HL-60/S4 treated with phorbol 12-myristate 13-acetate at 8.2 ng/mL for 4 days and 3 days (cell line): ENCODE measurements around the gene KRTAP17-1.

Experiments used
- in situ Hi-C: fragments of 300-500 bp; cut with MboI; formaldehyde crosslinking; loops from 2 replicates; pipeline ENCODE4 v1.15.0; 2022; ENCODE audit warnings: low sequenced_read_pairs

The KRTAP17-1 gene

GRCh38 chr17:41333098-41333497, 17.6 kb upstream of the KRTAP17-1 start:
- in situ Hi-C loops: no loop called here

DNA sequence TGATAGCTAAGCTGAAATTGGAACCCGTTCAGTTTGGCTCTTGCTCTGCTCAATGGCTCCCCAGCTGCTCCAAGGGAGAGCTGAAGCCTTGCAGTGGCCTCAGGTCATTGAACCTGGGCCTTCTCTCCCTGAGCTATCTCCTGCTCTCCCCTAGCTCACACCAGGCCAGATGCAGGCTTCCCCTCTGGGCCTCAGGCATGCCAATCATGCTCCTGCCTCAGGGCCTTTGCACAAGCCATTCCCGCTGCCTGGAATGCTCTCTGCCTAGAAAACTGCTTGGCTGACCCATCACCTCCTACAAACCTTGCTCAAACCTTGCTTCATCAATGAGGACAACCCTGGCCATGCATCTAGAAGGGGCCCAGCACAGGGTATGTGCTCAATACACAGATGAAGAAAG, 16.7 kb upstream of the KRTAP17-1 start:
- in situ Hi-C loops: no loop called here

GRCh38 chr17:41331606-41332005, 16.1 kb upstream of the KRTAP17-1 start:
- in situ Hi-C loops: no loop called here

- in situ Hi-C loops: loop anchor here (10.0 kb wide), 1 partner anchor 425 kb away; no protein-coding TSS in a partner anchor
Observed at GRCh38 chr17:41329279-41329948, 13.9 kb upstream of the KRTAP17-1 start.

GRCh38 chr17:41328207-41328606, 12.7 kb upstream of the KRTAP17-1 start:
- in situ Hi-C loops: loop anchor here (10.0 kb wide), 1 partner anchor 423 kb away; no protein-coding TSS in a partner anchor

- in situ Hi-C loops: loop anchor here (10.0 kb wide), 1 partner anchor 423 kb away; no protein-coding TSS in a partner anchor
Observed at GRCh38 chr17:41327411-41328120, 12.1 kb upstream of the KRTAP17-1 start.

DNA sequence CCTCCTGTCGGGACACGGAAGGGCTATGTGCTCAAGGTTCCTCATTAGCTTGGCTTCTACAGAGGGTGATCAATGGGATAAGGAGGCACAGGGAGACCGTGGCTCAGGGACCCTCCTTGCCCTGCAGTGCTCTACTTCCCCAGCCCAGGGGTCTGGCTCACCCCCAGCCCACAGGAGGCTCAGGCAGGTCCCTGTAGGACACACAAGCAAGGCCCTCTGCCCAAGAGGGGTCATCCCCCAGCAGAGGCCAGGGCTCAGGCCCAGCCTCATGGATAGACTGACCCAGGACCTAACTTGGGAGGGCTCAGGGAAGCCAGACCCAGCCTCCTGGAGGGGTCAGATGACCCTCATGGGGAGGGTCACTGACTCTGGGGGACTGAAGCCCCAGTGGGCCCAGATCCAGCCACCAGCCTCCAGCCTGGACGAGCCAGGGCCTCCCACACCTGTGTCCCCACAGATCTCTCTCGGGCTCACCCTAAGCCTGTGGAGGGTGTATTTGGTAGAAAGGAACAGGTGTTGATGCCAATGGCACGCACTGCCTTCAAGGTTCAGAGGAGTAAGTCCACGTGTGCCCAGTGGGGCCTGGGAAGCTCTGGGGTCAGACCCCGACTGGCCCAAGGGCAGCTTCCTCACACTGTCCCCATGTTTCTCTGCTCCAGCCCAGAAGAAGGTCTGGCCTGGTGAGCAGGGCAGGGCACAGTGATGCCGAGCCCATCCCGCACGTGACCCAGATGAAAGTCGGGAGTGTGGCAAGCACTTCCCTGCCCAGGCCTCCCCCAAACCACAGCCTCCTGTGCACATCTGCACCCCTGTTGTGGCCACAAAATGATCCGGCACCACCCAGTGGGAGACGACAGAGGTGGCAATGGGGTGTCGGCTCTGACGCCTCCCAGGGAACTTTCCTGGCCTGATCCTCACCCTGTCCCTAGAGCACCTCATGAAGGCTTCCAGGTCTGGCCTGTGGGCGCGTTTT, 10.9 kb upstream of the KRTAP17-1 start:
- in situ Hi-C loops: loop anchor here (10.0 kb wide), 1 partner anchor 422 kb away; no protein-coding TSS in a partner anchor

GRCh38 chr17:41325611-41326010, 10.1 kb upstream of the KRTAP17-1 start:
- in situ Hi-C loops: loop anchor here (10.0 kb wide), 1 partner anchor 421 kb away; no protein-coding TSS in a partner anchor

- in situ Hi-C loops: loop anchor here (10.0 kb wide), 1 partner anchor 420 kb away; no protein-coding TSS in a partner anchor
Observed at GRCh38 chr17:41325126-41325525, 9.6 kb upstream of the KRTAP17-1 start.

DNA sequence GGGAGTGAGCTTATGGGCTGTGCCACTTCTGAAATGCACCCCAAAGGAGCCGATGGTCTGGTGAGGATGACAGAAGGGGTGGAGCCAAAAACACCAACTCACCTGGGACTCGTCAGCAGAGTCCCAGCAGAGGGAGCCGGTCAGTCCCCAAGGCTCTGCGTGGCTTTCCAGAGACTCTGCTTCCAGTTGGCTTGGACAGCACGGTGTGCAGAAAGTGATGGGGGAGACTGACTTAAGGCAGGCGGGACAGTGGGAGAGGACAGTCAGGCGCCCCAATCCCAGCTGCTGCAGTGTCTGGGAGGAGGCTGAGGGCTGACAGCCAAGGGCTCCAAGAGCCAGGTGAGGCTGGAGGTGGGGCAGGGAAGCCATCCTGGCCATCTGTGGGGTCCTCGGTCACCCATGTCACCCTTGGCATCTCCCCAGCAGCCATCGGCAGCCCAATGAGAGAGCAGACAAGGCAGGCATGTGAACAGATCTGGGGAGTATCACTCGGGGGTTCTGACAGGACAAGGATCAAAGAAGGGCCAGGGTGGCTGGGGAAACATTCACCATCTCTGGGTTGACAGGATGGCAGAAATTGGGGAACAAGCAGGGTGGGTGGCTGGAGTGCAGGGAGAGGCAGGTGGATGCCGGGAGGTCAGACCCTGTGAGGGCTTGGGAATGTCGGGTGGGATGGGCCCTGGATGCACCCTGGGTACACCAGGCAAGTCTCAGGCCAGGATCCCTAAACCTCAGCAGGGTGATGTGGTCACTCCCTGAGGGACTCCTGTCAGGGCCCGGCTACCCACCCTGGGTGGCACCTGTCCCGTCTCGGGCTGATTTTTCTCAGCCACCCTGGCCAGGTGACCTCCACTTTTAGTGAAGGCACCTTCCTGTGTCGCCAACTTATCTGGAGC, 8.9 kb upstream of the KRTAP17-1 start:
- in situ Hi-C loops: loop anchor here (10.0 kb wide), 1 partner anchor 420 kb away; no protein-coding TSS in a partner anchor

DNA sequence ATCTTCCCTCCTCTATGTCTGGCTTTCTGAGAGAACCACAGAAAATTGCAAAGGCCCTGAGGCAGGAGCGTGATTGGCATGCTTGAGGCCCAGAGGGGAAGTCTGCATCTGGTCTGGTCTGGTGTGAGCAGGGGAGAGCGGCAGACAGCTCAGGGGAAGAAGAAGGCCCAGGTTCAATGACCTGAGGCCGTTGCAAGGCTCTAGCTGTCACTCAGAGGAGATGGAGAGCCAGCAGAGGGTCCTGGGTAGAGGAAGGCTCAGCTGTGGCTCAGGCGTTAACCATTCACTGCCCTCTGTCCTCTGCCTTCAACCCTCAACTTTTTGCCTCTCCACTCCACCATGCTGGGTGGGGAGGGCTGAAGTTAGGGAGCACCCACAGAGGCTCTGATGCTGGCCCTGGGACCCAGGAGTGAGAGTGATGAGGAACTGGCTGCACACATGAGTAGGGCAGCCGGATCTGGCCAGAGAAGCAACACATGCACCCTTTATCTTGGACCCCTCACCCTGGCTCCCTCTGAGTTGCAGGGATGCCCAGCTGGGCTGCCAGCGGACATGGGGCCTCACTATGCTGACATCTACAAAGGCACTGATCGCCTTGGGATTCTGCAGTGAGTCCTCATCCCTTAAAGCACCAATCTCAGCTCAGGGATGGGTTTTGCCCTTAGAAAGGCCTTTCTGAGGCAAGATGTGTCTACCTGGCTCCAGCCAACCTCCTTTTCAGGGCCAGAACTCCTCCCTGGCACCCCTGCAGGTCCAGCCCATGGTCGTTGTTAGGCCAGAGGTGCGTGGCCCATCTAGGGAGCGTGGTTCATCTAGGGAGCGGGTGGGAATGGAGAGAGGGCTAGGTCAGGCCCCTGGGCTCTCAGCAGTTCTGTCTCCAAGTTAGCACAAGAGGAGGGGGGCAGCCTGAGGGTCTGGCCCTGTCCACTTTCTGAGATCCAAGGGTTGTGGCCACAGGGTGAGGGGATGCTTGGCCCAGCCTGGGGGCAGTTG, 7.7 kb upstream of the KRTAP17-1 start:
- in situ Hi-C loops: loop anchor here (10.0 kb wide), 1 partner anchor 418 kb away; no protein-coding TSS in a partner anchor

- in situ Hi-C loops: loop anchor here (10.0 kb wide), 1 partner anchor 417 kb away; no protein-coding TSS in a partner anchor
Observed at GRCh38 chr17:41322094-41322902, 6.8 kb upstream of the KRTAP17-1 start.

GRCh38 chr17:41318231-41318630, 2.7 kb upstream of the KRTAP17-1 start:
- in situ Hi-C loops: no loop called here

GRCh38 chr17:41315814-41316445, 420 bp upstream of the KRTAP17-1 start:
- in situ Hi-C loops: no loop called here

GRCh38 chr17:41311111-41311510, 4.4 kb downstream of the KRTAP17-1 start:
- in situ Hi-C loops: no loop called here

GRCh38 chr17:41308918-41309359, 6.6 kb downstream of the KRTAP17-1 start, which contains the start of gene KRTAP16-1:
KRTAP16-1 (minus strand) TSS chr17:41309309; CDS start chr17:41309253, 56 bp downstream.
- in situ Hi-C loops: no loop called here
